Liver (tissue), 9 donors: Measurements from ENCODE around the gene NOP10. TPM values are rescaled to one million over a fixed set of nuclear protein-coding genes. Genes with fewer than 3 reads are reported as not detected.

Experiments
- DNase-seq: peaks from one replicate; pipeline ENCODE4 v3.0.0-alpha.2; 2017; ENCODE audit warnings: low spot score
- H3K27ac ChIP-seq, 2 donors: one replicate each; pipeline ENCODE4 v1.7.0; 2013; ENCODE audit warnings: inconsistent platforms in 2 of 2, low read length in 2 of 2, control low read depth in 1 of 2, low read depth in 1 of 2, mild to moderate bottlenecking in 1 of 2
- H3K27me3 ChIP-seq, 4 donors: one replicate each; pipeline versions ENCODE4 v1.6.1 to v1.7.0; 2013; ENCODE audit warnings: low read length in 3 of 4, inconsistent platforms in 1 of 4, mild to moderate bottlenecking in 1 of 4, moderate library complexity in 1 of 4; ENCODE audit not compliant: control insufficient read depth in 4 of 4, insufficient read depth in 4 of 4
- H3K36me3 ChIP-seq, 4 donors: one replicate each; pipeline versions ENCODE4 v1.6.1 to v1.7.0; 2013; ENCODE audit warnings: low read length in 3 of 4, mild to moderate bottlenecking in 3 of 4, low read depth in 1 of 4, moderate library complexity in 1 of 4; ENCODE audit not compliant: control insufficient read depth in 4 of 4, insufficient read depth in 3 of 4
- H3K4me1 ChIP-seq, 4 donors: one replicate each; pipeline versions ENCODE4 v1.6.1 to v1.7.0; 2013; ENCODE audit warnings: low read length in 3 of 4, mild to moderate bottlenecking in 3 of 4, moderate library complexity in 1 of 4; ENCODE audit not compliant: control insufficient read depth in 4 of 4, insufficient read depth in 4 of 4
- H3K4me3 ChIP-seq, 3 donors: one replicate each; pipeline versions ENCODE4 v1.6.1 to v1.7.0; 2013; ENCODE audit warnings: low read length in 3 of 3, control low read depth in 1 of 3, low read depth in 1 of 3, mild to moderate bottlenecking in 1 of 3
- H3K9ac ChIP-seq, 2 donors: one replicate each; pipeline ENCODE4 v1.7.0; 2013; ENCODE audit warnings: low read length in 2 of 2, mild to moderate bottlenecking in 2 of 2, moderate library complexity in 2 of 2, control low read depth in 1 of 2, low read depth in 1 of 2
- H3K9me3 ChIP-seq, 4 donors: one replicate each; pipeline versions ENCODE4 v1.6.1 to v1.7.0; 2013; ENCODE audit warnings: low read length in 3 of 4; ENCODE audit not compliant: control insufficient read depth in 4 of 4
- ATF3 ChIP-seq: IDR thresholded peaks from 2 replicates; pipeline ENCODE4 v1.6.1; 2016; ENCODE audit warnings: antibody characterized with exemption
- CTCF ChIP-seq: fragments of 150-350 bp; IDR thresholded peaks from 2 replicates; pipeline ENCODE4 v1.5.1; 2017; ENCODE audit warnings: improper control_type of control experiment, low read depth, low read length; ENCODE audit not compliant: missing input control
- EGR1 ChIP-seq, 2 donors: IDR thresholded peaks; 2 replicates each; pipeline ENCODE4 v1.6.1; 2016 to 2018; ENCODE audit warnings: antibody characterized with exemption in 2 of 2, low read depth in 2 of 2
- FOXA1 ChIP-seq: IDR thresholded peaks from 2 replicates; pipeline ENCODE4 v1.6.1; 2016; ENCODE audit warnings: antibody characterized with exemption
- FOXA2 ChIP-seq: IDR thresholded peaks from 2 replicates; pipeline ENCODE4 v1.6.1; 2016; ENCODE audit warnings: antibody characterized with exemption
- GABPA ChIP-seq, 2 donors: IDR thresholded peaks in 1 of 2; conservative IDR thresholded peaks in 1 of 2; 2 replicates each; pipeline ENCODE4 v1.6.1; 2016; ENCODE audit warnings: antibody characterized with exemption in 2 of 2, mild to moderate bottlenecking in 1 of 2, moderate library complexity in 1 of 2
- HNF4A ChIP-seq, 2 donors: conservative IDR thresholded peaks; 2 replicates each; pipeline ENCODE4 v1.6.1; 2016; ENCODE audit warnings: antibody characterized with exemption in 2 of 2, mild to moderate bottlenecking in 2 of 2
- HNF4G ChIP-seq: IDR thresholded peaks from 2 replicates; pipeline ENCODE4 v1.6.1; 2016; ENCODE audit warnings: antibody characterized with exemption
- JUND ChIP-seq, 2 donors: IDR thresholded peaks; 2 replicates each; pipeline ENCODE4 v1.6.1; 2016; ENCODE audit warnings: antibody characterized with exemption in 2 of 2
- MAX ChIP-seq: IDR thresholded peaks from 2 replicates; pipeline ENCODE4 v1.6.1; 2016; ENCODE audit warnings: antibody characterized with exemption
- NR2F2 ChIP-seq: IDR thresholded peaks from 2 replicates; pipeline ENCODE4 v1.6.1; 2016; ENCODE audit warnings: antibody characterized with exemption
- RAD21 ChIP-seq, 2 donors: IDR thresholded peaks; 2 replicates each; pipeline ENCODE4 v1.6.1; 2016; ENCODE audit warnings: antibody characterized with exemption in 2 of 2, mild to moderate bottlenecking in 2 of 2
- REST ChIP-seq: IDR thresholded peaks from 2 replicates; pipeline ENCODE4 v1.6.1; 2016; ENCODE audit warnings: antibody characterized with exemption, mild to moderate bottlenecking
- RXRA ChIP-seq, 2 donors: IDR thresholded peaks; 2 replicates each; pipeline ENCODE4 v1.6.1; 2017 to 2018; ENCODE audit warnings: antibody characterized with exemption in 2 of 2, mild to moderate bottlenecking in 1 of 2
- SP1 ChIP-seq: IDR thresholded peaks from 2 replicates; pipeline ENCODE4 v1.6.1; 2018; ENCODE audit warnings: antibody characterized with exemption, mild to moderate bottlenecking
- TAF1 ChIP-seq: conservative IDR thresholded peaks from 2 replicates; pipeline ENCODE4 v1.6.1; 2016; ENCODE audit warnings: antibody characterized with exemption, mild to moderate bottlenecking
- YY1 ChIP-seq: IDR thresholded peaks from 2 replicates; pipeline ENCODE4 v1.6.1; 2016; ENCODE audit warnings: antibody characterized with exemption, mild to moderate bottlenecking
- ZBTB33 ChIP-seq: IDR thresholded peaks from 2 replicates; pipeline ENCODE4 v1.6.1; 2016; ENCODE audit warnings: antibody characterized with exemption
- WGBS: extraction: QIAGEN DNeasy Blood & Tissue Kit; methylation state at CpG from one replicate; pipeline ENCODE4 v1.1.7; 2013; 5-methylcytosine and 5-hydroxymethylcytosine counted together
- polyA plus RNA-seq, 2 donors: library from polyadenylated mRNA; stranded (reverse) in 1 of 2; unstranded in 1 of 2; fragments of 200-250 nt in 1 of 2; fragments of >200 nt in 1 of 2; fragmentation: Nextera tagmentation in 1 of 2; extraction: Ambion mirVana in 1 of 2; gene quantifications; one replicate each; pipeline versions ENCODE4 v1.2.1 to v1.2.3, GENCODE V29; 2013 to 2015
- total RNA-seq, 2 donors: library from RNA; depleted of rRNA; stranded (reverse); fragments of >200 nt; gene quantifications; one replicate each; pipeline ENCODE4 v1.2.3, GENCODE V29; 2014
- donor health status: healthy.
- donor health status: healthy.
- donor health status: healthy.
- donor health status: healthy.
- donor health status: healthy.

NOP10 gene
- total and polyA plus RNA-seq, 4 donors: 104 to 223 (median 125) TPM

GRCh38 chr15:34373951-34374350 lies 31.0 kb upstream of the NOP10 start:
- Histone ChIP-seq H3K27ac (no peak overlapping the region), H3K9ac (no peak overlapping the region), H3K27me3 (no peaks in the 10 kb centered on the region), H3K4me3 (no peak overlapping the region), H3K36me3 (no peaks in the 10 kb centered on the region), H3K4me1 (no peaks in the 10 kb centered on the region), H3K9me3 (no peaks in the 10 kb centered on the region)
- TF ChIP-seq MAX (no peak), REST (no peak), RAD21 (IDR thresholded peaks at IDR 0.05) (no peak), CTCF (no peak), TAF1 (no peak), ATF3 (no peak), FOXA2 (no peak), NR2F2 (no peak), SP1 (no peak), YY1 (no peak), HNF4G (no peak), FOXA1 (no peak), GABPA (IDR thresholded peaks at IDR 0.05 in 1 of 2, conservative IDR thresholded peaks at IDR 0.05 in 1 of 2) (no peak), EGR1 (IDR thresholded peaks at IDR 0.05; ENCODE audit: low read depth in 2 of 2) (no peak), ZBTB33 (no peak), JUND (IDR thresholded peaks at IDR 0.05) (no peak), HNF4A (conservative IDR thresholded peaks at IDR 0.05) (no peak), RXRA (IDR thresholded peaks at IDR 0.05) (no peak)
- WGBS: 98% methylated on average over 8 of the region's 8 CpGs
- DNase-seq: no peak
